Gastroesophageal sphincter (tissue), 4 donors: ENCODE results near the gene FAT1. TPM values are rescaled to one million over a fixed set of nuclear protein-coding genes. Genes with fewer than 3 reads are reported as not detected.

ENCODE experiments used
- ATAC-seq: fragments of 150-250 bp; one replicate; pipeline ENCODE4 v1.9.1; 2016; ENCODE audit warnings: mild to moderate bottlenecking, moderate library complexity
- H3K27ac ChIP-seq, 4 donors: fragments of 200-600 bp; sonication (generic) in 3 of 4; 1 replicate in 3 of 4; 2 replicates in 1 of 4; pipeline ENCODE4 v1.5.1; 2016 to 2019
- H3K27me3 ChIP-seq: fragments of 200-600 bp; sonication (generic); one replicate; pipeline ENCODE4 v1.5.1; 2019
- H3K36me3 ChIP-seq, 2 donors: fragments of 200-600 bp; sonication (generic); one replicate each; pipeline ENCODE4 v1.5.1; 2019; ENCODE audit warnings: control low read depth in 1 of 2
- H3K4me1 ChIP-seq, 3 donors: fragments of 200-600 bp; sonication (generic); 1 replicate in 2 of 3; 2 replicates in 1 of 3; pipeline ENCODE4 v1.5.1; 2016 to 2019; ENCODE audit warnings: control low read depth in 2 of 3
- H3K4me3 ChIP-seq, 2 donors: fragments of 200-600 bp; sonication (generic); one replicate each; pipeline ENCODE4 v1.5.1; 2019; ENCODE audit warnings: mild to moderate bottlenecking in 1 of 2, moderate library complexity in 1 of 2
- H3K9me3 ChIP-seq, 3 donors: fragments of 200-600 bp; sonication (generic); one replicate each; pipeline ENCODE4 v1.5.1; 2017 to 2019; ENCODE audit warnings: control low read depth in 2 of 3
- CTCF ChIP-seq, 4 experiments: fragments of 200-600 bp in 2 of 4; fragments of 450-650 bp in 2 of 4; sonication (generic) in 1 of 4; IDR thresholded peaks; one replicate each; pipeline ENCODE4 v1.5.1; 2017 to 2019; ENCODE audit warnings: antibody characterized with exemption in 4 of 4, mild to moderate bottlenecking in 2 of 4, moderate library complexity in 2 of 4
- EP300 ChIP-seq: sonication (generic); formaldehyde crosslinking; IDR thresholded peaks from one replicate; pipeline ENCODE4 v1.6.1; 2017; ENCODE audit warnings: antibody characterized with exemption, mild to moderate bottlenecking
- POLR2A ChIP-seq, 2 donors: fragments of 450-650 bp; IDR thresholded peaks; one replicate each; pipeline ENCODE4 v1.6.1; 2017; ENCODE audit warnings: antibody characterized with exemption in 2 of 2, mild to moderate bottlenecking in 2 of 2, moderate library complexity in 1 of 2
- POLR2AphosphoS5 ChIP-seq: sonication (generic); formaldehyde crosslinking; IDR thresholded peaks from one replicate; pipeline ENCODE4 v1.6.1; 2017; ENCODE audit warnings: antibody characterized with exemption
- WGBS, 2 donors: methylation state at CpG; one replicate each; pipeline ENCODE4 v1.1.5; 2018; ENCODE audit warnings: low coverage in 1 of 2; 5-methylcytosine and 5-hydroxymethylcytosine counted together
- total RNA-seq, 4 donors: library from RNA; depleted of rRNA; stranded (reverse); fragments of >200 nt; gene quantifications; one replicate each; pipeline ENCODE4 v1.1.0, GENCODE V29; 2016

Gene FAT1
- total RNA-seq, 4 donors from 2014 or later, result 84.4 to 279 (median 154) TPM

DNA sequence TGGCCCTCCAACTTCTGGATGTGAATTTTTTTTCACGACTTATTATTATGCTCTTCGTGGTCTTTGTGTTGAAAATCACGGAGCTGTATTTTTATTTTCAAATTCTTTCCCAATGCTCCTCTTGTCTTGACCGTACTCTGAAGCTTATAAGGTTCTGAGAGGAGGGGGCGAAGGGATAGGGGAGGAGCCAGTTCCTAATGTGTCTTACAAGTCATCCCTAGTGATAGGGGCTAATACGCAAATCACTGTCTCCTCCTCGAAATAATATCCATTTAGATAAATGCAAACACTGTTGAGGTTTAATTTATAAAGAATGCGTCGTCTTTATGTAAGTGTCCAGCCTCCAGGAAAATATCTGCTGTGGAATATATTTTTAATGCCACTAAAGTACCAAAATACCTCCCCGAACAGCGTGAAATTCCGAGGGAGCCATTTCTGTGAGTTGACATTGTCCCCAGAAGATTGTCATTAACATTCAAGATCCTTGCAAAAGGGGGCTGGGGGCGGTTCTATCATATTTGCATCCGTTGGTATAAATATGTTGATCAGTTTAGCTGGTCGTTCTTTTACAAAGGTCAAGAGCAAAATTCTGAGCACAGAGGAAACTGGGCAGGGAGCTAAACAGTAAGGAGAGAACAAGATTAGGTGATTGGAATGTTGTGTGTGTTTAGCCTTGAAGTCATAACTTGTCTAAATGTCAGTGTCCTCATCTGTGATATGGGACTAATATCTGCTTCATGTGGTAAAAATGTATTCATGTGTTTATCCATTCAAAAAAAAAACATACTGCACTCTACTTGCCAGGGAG, 3.7 kb upstream of the FAT1 start:
- Histone ChIP-seq H3K36me3 (no peaks in the 10 kb centered on the region), H3K27ac (peak overlapping the region; percentile 81 to 99 (median 96)), H3K4me1 (peaks cover 0 to 38% (median 0%) of the 10 kb centered on the region in 3 donors), H3K4me3 (peak overlapping the region; percentile 73 to 92), H3K27me3 (no peaks in the 10 kb centered on the region), H3K9me3 (no peaks in the 10 kb centered on the region)
- TF ChIP-seq EP300 (no peak), POLR2AphosphoS5 (no peak), CTCF (IDR thresholded peaks at IDR 0.05) (no peak), POLR2A (IDR thresholded peaks at IDR 0.05) (no peak)
- 8 to 13% methylated on average over 14 to 15 of the region's 15 CpGs for WGBS, 2 donors
- ATAC-seq, result no peak

DNA sequence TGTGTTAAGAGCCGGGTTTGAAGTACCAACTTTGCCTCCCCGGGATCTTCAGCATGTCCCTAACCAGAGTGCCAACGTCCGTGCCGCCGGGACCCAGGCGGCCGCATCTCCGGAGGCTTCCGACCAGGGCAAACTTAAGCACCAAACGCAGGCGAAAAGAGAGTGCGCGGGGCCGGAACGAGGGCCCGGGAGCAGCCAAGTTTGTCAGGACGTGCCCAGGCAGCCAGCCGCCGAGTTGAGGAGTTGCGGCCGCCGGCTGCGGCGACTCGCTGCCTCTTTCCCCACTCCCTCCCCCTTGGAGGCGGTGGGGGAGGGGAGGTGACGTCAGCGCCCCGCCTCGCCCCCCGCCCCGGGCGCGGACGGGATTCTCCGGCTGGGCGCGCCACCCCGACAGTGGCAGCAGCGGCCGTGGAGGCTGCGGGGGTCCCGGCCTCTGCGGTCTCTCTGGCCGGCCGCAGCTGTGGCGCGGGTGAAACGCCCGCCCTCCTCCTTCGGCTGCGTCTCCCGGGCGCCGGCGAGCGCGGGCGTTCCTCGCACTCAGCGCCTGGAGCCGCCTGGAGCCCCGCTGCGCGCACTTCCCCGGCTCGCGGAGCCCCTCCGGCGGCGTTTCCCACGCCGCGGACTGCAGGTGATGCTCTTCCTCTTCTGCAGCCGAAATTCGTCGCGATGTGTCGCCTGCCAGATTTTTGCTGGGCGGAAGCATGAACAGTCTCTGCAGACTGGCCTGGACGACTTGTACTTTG, 2.9 kb upstream of the FAT1 start:
- TF ChIP-seq CTCF (IDR thresholded peaks at IDR 0.05) (peak in 1 of 4 experiments; percentile 39), EP300 (no peak), POLR2A (IDR thresholded peaks at IDR 0.05) (peak; percentile 43 to 65), POLR2AphosphoS5 (peak; percentile 70)
- Histone ChIP-seq H3K27ac (peak overlapping the region; percentile 81 to 99 (median 96)), H3K27me3 (no peaks in the 10 kb centered on the region), H3K9me3 (no peaks in the 10 kb centered on the region), H3K4me3 (peak overlapping the region; percentile 73 to 92), H3K4me1 (peaks cover 0 to 45% (median 0%) of the 10 kb centered on the region in 3 donors), H3K36me3 (no peaks in the 10 kb centered on the region)
- ATAC-seq, result peak; percentile 61
- 0% methylated on average over 4 of the region's 82 CpGs; no CpG with 5 or more reads in 1 of the 2 donors for WGBS, 2 donors

DNA sequence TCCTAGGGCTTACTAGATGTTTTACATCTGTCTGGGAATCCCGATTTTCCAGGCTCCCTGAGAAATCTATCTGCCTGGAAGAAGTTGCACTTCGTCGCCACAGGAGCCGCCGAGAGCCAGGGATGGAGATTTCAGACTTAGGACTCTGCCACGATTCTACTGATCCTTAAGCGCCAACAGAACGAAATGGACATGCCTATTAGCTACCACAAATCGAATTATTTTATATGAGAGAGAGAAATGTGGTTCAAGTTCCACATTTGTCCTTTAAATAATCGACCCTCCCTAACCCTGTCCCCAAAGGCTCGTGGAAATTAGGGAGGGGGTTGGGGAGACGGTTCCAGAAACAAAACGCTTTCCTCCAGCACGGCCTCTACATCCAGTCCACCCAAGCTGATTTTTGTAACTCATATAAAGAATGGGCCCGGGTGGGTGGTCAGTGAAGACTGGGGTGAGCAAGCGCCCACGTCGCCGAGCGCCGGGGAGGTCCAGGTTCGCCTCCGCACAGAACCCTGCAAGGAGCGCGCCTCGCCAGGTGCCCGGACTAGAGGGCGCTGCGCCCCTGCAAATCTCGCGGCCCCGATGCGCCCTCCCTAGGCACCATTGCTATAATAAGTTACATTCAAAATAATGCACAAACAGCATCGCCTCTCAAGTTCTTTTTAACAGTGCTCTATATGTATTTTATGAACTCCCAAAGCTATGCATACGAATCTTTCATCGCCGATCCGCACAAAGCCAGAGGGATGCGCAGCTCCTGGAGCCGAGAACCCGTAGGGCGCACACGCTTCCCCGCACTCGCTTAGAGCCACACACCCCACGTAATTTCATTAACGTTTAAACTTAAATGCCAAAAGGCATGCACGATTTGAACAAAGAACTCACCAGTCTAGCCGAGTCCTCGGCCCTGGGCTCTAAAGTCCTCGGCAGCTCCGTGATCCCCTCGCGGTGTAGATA, 2.1 kb upstream of the FAT1 start:
- H3K4me1 ChIP-seq, result peaks cover 0 to 50% (median 0%) of the 10 kb centered on the region in 3 donors
- no peaks in the 10 kb centered on the region for H3K36me3 ChIP-seq
- ATAC-seq, result peak; percentile 61
- no peaks in the 10 kb centered on the region for H3K9me3 ChIP-seq
- H3K4me3 ChIP-seq, result peak overlapping the region; percentile 73 to 92
- 0% methylated on average over 19 to 46 of the region's 54 CpGs for WGBS, 2 donors
- peak; percentile 42 for TF ChIP-seq POLR2AphosphoS5
- peak in 3 of 4 experiments; percentile 47 to 83 (median 59) for TF ChIP-seq CTCF (IDR thresholded peaks at IDR 0.05)
- TF ChIP-seq EP300, result no peak
- no peak for TF ChIP-seq POLR2A (IDR thresholded peaks at IDR 0.05)
- H3K27me3 ChIP-seq, result no peaks in the 10 kb centered on the region
- H3K27ac ChIP-seq, result peak overlapping the region; percentile 88 to 99 (median 96)

DNA sequence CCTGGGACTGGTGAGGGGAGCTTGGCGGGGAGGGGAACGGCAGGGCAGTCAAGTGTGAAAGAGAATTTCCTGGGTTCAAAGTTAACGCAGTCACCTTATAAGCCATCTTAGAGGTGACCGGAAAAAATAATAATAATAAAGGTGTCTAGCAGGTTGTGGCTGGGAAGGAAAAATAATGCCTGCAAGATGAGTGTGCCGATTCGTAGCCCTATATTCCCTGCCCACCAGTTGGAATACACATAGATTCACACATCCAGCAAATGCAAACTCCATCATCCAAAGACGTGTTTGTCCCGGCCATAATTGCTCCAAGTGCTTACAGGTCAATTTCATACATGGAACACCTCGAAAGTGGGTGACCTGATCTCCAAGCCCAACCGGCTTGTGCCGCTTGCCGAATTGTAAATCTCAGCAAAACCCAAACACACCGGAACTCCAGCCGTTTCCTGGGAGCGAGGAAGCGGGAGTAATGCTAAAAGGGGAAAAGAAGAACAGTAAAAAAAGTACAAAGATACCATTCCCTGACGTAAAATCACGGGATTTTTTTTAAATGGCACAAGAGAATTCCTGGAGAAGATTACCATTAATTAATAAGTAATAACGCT, 1.3 kb upstream of the FAT1 start:
- WGBS, 2 donors, result 1% methylated on average over 15 to 17 of the region's 19 CpGs
- peaks cover 0 to 50% (median 0%) of the 10 kb centered on the region in 3 donors for H3K4me1 ChIP-seq

More for the DNA sequence above, 1.3 kb upstream of the FAT1 start:
- Histone ChIP-seq H3K27ac (peak overlapping the region; percentile 88 to 99 (median 96)), H3K36me3 (no peaks in the 10 kb centered on the region), H3K27me3 (no peaks in the 10 kb centered on the region), H3K4me3 (peak overlapping the region; percentile 73 to 92), H3K9me3 (peaks cover 0 to 1% (median 0%) of the 10 kb centered on the region in 3 donors)
- TF ChIP-seq POLR2A (IDR thresholded peaks at IDR 0.05), result no peak
- no peak for TF ChIP-seq CTCF (IDR thresholded peaks at IDR 0.05)
- TF ChIP-seq EP300, result no peak
- no peak for TF ChIP-seq POLR2AphosphoS5
- ATAC-seq, result no peak
